Measurements from ENCODE around the gene HSD17B3. TPM values are rescaled to one million over a fixed set of nuclear protein-coding genes. Genes with fewer than 3 reads are reported as not detected.
"Not testable (repeated sequence)": the region's sequence is repeated elsewhere in the genome, so short reads cannot be mapped to it uniquely, and the experiment has no call there.

The HSD17B3 gene
- total RNA-seq, 1 donor from 2014 or later = 1.3 TPM

DNA sequence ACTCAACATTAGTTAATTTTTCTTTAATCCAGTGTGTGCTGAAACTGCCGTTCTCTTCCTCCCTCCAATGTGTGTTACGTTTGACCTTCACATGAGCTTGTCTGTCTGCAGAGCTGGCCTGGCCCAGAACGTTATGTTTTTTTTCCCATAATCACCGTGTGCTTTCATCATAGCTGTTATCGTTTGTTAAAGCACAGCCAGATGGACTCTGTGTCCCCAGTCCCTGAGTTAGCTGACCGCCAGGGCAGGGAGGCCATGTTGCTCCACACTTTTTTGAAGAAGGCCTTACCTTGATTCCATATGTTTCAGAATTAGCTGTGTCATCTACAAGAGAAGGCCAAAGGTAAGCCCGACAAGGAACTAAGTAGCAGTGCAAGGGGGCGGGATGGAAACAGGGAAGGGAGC is 55.7 kb downstream of the HSD17B3 start:
- intact Hi-C loops (cut with DNase I) = no loop called here
- no peak for DNase-seq (ENCODE audit: low spot score)

DNA sequence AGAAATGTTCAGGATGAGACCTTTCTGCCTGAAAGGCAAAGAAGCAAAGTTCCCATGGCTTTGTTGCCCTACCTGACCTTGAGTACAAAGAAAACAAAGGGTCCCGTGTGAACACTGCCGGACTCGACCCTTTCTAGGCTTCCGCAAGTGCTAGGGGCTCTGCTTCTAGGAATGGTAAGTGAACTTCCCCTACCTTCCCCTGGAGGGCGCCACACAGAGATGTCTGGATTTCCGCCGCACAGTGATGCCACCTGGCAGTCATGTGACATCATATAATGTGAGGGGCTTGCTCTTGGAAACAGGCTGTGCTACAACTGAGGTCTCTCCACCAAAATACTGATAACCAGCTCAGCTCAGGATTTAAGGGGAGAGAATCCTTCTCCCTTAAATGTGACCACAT is 56.6 kb downstream of the HSD17B3 start:
- no peak for DNase-seq (ENCODE audit: low spot score)
- intact Hi-C loops (cut with DNase I) = no loop called here

DNA sequence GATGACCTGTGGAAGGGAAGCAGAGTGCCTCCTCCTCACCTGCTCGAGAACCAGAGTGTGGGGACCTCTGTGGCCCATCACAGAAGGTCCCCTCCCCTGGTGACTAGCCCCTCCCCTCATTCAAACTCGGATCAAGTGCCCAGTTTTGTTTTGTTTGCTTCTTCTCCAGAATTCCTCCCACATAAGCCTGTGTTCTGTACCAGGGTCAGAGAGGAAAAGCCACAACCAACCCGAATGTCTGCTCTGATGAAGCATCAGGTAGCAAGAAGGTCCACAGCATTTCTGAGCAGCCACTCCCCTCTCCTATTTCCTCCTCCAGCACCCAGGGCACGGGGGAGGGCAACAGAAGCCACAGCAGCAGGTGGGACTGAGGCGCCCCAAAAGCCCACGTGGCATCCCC is 58.2 kb downstream of the HSD17B3 start:
- no peak for DNase-seq (ENCODE audit: low spot score)
- intact Hi-C loops (cut with DNase I) = no loop called here

DNA sequence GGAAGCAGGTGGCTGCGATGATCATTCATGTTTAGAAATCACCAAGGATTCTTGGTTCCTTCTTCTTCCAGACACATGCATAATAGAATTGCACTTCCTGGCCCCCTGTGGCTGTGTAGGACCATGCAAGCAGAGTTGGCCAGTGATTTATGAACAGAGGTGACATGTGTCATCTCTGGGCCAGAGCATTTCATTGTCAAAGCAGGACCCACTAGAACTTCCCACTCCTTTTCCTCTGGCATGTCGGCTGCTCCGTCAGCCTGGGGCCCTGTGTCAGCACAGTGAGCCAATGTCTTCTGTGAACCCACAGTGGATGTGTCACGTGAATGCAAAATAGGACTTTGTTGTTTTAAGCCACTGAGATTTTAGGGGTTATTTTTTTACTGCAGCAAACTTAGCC is 59.2 kb downstream of the HSD17B3 start:
- intact Hi-C loops (cut with DNase I) = no loop called here
- DNase-seq (ENCODE audit: low spot score) = no peak

DNA sequence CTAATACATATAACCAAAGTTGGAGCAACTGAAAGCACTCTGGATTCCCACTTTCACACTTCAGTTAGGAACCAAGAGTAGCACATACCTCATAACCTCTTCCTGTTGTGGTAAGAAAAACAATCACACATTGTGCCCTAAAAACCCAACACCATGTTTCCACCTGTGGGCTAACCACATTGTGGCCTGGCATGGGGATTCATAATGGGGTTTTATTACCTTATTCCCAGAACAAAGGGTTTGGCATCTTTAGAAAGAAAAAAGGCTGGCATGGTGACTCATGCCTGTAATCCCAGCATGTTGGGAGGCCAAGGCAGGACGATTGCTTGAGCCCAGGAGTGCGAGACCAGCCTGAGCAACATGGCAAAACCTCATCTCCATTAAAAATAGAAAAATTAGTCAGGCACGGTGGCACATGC is 60.6 kb downstream of the HSD17B3 start:
- DNase-seq (ENCODE audit: low spot score) = no peak
- intact Hi-C loops (cut with DNase I) = no loop called here

DNA sequence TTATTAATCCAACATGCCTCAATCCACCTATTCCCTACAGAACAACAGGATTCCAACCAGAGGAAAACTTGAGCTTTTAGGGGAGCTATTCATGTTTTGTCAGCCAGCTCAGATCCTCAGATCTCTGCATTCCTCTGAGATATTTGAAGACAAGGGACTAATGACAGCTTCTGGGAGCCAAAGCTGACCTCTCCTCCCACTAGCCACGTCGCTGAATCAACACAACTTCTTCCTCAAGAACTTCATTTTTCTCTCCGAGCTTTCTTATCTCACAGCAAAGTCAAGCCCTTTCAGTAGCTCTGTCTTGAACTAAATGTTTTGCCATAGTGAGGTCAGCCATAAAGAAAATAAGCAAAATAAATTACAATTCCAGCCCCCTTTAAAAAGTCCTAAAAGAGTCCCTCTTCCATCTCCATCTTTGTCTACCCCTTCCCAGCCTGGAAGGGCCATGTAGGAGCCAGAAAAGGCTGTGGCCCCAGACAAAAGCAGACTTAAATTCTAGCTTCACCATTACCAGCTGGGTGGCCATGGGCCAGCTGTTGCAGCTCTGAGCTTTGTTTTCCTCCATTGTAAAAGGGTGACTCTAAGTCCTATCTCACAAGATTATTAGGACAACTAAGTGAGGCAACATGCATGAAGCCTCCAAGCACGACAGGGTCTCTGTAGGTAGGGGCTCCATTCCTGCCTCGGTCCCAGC is 65.0 kb downstream of the HSD17B3 start:
- no peak for DNase-seq (ENCODE audit: low spot score)
- intact Hi-C loops (cut with DNase I) = no loop called here

DNA sequence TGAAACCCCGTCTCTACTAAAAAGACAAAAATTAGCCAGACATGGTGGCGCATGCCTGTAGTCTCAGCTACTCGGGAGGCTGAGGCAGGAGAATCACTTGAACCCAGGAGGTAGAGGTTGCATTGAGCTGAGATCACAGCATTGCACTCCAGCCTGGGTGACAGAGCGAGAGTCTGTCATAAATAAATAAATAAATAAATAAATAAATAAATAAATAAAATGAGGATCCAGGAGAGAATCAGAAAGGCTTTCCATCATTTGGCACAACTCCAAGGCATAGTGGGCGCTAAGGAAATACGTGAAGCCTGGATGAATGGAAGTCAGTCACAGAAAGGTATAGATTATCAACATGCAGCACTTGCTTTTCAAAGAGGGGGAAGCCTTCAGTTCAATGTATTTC is 65.6 kb downstream of the HSD17B3 start:
- intact Hi-C loops (cut with DNase I); DNase-seq (ENCODE audit: low spot score): not testable (repeated sequence)

DNA sequence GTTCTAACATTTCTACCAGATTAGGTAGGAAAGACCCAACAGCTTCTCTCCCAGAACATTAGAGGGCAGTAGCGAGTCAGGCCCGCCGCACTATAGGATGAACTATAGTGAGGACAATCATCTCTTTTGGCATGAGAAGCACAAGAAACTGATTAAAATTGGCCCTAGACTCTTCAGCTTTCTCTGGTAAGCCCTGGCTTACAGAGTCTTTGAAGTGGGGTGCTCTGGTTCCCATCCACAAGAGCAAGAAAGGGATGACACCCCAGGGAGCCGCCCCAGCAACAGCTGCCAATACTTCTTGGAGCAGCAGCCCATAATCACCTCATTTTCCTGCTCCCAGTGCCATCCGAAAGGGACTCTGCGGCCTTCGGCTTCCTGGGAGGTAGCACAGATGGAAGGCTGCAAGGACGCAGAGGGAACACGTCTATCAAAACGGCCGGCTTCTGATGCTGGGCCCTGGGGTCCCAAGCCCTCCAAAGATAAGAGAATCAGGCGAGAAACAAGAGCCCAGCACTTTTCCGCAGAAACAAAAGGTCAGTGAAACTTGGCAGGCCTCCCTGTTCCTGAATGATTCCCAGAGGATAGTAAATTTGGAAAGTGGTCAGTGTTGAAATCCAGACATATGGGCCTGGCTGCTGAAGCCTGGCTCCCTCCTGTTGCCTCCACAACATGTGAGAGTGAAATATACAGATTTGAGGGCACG is 69.3 kb downstream of the HSD17B3 start:
- intact Hi-C loops (cut with DNase I) = loop anchor here (5.0 kb wide), 1 partner anchor 85 kb away; no protein-coding TSS in a partner anchor
- no peak for DNase-seq (ENCODE audit: low spot score)

DNA sequence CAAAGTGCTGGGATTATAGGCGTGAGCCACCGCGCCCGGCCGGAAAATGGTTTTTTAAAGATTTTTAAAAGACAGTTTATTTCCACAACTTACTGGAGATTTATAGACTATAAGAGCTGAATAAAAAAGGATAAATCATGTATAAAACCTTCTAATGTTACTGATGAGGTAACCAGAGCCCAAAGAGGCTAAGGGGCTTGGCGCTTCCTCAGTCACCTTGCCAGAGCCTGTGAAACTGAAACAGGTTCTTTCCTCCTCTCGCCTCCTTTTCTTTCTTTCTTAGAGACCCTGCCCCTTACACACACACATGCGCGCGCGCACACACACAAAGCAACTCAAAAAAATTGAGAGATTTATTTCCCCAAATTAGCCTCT is 69.8 kb downstream of the HSD17B3 start:
- intact Hi-C loops (cut with DNase I) = loop anchor here (5.0 kb wide), 1 partner anchor 85 kb away; no protein-coding TSS in a partner anchor
- DNase-seq (ENCODE audit: low spot score) = no peak

DNA sequence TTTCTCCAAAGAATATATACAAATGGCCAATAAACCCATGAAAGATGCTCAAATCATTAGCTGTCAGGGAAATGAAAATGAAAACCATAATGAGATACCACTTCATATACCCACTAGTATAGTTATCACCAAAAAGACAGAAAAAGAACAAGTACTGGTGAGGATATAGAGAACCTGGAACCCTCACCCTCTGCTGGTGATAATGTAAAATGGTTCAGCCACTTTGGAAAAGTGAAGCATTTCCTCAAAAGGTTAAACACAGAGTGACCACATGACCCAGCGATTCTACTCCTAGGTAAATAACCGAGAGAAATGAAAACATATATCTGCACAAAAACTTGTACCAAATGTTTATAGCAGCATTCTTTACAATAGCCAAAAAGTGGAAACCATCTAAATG is 72.0 kb downstream of the HSD17B3 start:
- DNase-seq (ENCODE audit: low spot score) = no peak
- intact Hi-C loops (cut with DNase I) = loop anchor here (5.0 kb wide), 1 partner anchor 87 kb away; no protein-coding TSS in a partner anchor

DNA sequence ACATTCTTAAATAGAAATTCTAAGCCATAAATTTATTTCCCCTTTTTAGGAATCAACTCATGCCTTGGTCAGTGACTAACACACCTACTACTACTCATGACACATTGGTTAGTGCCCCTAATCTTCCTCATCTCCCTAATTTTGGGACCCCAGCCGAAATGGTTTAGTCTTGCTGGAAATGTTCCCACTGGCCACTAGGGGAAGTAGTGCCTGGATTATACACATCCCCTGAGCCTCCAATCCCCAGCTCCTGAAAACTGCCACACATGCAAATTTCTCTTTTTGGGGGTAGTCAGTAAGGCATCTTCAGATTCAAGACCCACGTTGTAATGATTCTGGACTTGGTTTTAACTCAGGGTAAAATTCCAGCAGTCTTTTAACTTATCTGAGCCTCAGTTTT is 79.8 kb downstream of the HSD17B3 start:
- no peak for DNase-seq (ENCODE audit: low spot score)
- intact Hi-C loops (cut with DNase I) = no loop called here

DNA sequence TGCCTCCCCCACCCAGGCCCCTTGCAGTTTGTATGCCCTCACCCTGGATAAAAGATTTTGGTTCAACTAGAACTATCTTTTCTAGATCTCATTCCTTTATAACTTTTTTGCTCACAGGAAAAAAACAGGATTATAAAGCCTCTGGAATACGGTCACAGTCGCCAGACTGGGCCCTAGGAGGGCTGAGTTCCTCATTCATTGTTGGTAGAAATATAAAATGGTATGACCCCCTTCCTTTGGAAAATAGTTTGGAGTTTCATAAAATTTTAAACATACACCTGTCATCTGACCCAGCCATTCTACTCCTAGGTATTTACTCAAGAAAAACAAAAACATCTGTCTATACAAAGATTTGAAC is 82.1 kb downstream of the HSD17B3 start:
- no peak for DNase-seq (ENCODE audit: low spot score)
- intact Hi-C loops (cut with DNase I) = loop anchor here (10.0 kb wide), 1 partner anchor 875 kb away; no protein-coding TSS in a partner anchor

DNA sequence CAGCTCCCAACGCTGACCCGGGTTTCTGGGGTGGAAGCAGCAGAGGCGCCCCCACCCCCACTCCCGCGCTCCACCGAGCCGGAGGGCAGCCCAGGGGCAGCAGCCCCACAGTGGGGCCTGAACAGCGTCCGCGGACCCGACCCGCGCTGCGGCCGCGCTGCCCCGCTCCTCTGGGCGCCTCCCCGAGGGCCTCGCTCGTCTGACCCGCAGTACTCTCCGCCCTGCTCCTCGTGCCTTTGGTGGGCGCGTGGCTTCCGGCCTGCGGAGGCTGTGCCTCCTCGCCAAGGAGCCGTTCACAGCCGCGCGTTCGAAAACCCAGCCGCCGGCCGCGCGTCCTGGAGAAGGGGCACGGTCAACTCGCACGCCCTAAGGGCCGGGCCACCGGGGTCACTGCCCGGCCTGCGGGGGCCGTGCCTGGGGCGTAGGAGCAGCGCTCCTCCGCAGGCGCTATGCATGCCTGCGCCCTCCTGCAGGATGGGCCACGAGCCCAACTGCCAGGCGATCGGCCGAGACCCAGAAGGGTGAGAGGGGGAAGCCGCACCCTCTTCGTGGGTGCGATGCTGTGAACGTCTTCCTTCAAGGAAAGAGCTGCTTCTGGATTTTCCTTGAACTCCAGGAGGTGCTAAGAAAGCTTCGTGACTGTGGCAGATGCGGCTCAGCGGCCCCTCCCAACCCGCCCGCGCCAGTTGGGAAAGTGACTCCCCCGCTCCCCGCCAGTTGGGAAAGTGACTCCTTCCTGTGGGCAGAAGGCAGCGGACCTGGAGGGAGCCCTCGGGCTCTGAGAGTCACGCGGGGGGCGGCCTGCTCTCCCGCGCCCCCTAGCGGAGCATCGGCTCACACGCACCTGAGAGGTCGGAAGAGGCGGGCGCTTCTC is 82.7 kb downstream of the HSD17B3 start:
- no peak for DNase-seq (ENCODE audit: low spot score)
- intact Hi-C loops (cut with DNase I) = loop anchor here (10.0 kb wide), 1 partner anchor 874 kb away; no protein-coding TSS in a partner anchor

DNA sequence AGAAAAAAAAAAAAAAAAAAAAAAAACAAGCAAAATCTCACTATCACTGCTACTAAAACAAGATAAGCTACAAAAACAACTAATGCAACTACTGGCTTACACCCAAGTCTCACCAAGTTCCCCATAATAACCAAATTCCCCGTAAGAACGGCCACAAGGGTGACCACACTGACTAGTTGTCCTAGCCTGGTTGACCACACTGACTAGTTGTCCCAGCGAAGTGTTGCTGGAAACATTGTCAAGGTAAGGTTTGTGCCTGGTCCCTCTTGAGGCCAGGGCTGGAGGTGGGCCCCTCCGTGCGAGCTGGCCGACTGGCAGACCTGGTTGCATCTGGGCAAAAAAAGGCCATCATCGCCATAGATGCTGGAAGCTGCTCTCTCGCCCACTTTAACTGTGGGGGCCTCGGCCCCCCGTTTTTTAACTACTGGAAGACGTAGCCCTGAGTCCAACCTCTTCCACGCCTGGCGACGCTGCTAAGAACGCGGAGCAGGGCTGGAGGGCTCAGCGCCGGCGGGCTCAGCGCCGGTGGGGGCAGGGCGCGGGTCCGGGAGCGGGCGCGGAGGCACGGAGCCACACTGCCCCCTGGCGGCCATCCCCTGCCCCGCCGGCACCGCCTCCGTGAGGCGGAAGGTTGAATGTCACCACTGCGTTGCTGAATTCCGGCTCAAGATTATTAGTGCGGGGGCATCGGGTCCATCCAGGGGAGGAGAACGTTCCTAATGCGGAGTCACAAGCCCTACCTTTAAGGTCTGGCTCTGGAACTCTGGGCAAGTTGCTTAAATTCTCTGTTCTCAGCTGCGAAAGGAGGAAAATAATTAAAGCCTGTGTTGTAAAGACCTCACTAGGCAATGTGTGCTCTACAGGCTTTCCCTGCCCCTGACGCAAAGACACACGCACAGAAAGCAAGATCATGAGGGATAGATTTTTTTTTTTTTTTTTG is 84.0 kb downstream of the HSD17B3 start:
- peak; percentile 85 for DNase-seq (ENCODE audit: low spot score)
- intact Hi-C loops (cut with DNase I) = loop anchor here (2.0 to 10.0 kb wide), 2 partner anchors 491 to 873 kb away; no protein-coding TSS in a partner anchor

DNA sequence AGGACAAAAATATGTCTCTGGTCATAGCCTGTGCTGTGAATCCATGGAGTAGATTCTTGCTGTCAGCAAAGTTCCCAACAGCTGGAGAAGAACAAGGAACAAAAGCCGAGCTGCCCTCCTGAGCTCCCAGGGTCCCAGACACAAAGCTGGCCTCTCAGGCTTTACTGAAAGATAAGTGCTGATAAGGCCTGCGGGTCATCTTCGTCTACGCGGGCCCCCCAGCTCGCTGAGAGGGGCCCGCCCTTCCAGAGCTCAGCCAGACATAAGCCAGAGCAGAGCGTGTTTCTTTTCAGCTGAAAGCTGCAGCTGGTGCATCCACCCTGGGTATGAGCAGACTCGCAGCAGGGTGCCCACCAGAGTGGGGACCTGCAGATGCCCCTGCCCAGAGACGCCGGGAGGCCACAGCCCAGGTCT is 84.7 kb downstream of the HSD17B3 start:
- no peak for DNase-seq (ENCODE audit: low spot score)
- intact Hi-C loops (cut with DNase I) = loop anchor here (2.0 to 10.0 kb wide), 2 partner anchors 490 to 872 kb away; no protein-coding TSS in a partner anchor

DNA sequence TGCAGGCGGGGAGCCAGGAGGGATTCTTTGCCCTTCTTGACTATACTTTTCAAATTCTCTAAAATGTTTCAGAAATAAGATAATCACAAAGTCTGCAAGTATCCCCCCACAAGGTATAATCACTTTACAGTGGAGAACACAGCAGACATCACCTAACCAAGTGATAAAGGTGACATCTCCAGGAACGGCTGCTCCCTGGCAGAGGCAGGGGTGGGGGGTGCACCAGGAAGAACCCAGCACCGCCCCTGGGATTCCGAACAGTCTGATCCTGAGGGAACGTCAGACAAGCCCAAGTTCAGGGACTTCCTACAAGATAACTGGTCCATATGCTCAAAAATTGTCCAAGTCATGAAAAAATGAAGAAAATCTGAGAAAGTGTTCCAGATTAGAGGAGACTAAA is 85.4 kb downstream of the HSD17B3 start:
- no peak for DNase-seq (ENCODE audit: low spot score)
- intact Hi-C loops (cut with DNase I) = loop anchor here (2.0 to 10.0 kb wide), 2 partner anchors 490 to 872 kb away; no protein-coding TSS in a partner anchor

DNA sequence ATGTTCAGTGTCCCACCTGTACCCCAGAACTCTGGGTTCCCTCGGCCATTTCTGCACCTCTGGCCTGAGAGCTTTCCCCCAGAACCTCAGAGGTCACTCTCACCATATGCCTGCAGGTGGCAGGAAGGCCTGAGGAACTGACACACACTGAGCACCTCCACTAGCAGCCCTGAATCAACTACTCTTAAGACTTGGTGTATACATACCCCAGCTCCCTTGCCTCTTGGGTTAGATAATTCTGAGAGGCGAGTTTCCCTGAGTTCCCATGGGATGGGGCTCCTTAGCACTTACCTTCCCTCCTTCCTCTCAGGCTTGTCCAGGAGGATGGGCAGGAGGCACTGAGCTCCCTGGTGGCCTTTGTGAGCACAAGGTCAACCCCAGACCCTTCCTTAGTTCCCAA is 86.1 kb downstream of the HSD17B3 start:
- intact Hi-C loops (cut with DNase I) = loop anchor here (2.0 to 10.0 kb wide), 2 partner anchors 489 to 871 kb away; no protein-coding TSS in a partner anchor
- no peak for DNase-seq (ENCODE audit: low spot score)

DNA sequence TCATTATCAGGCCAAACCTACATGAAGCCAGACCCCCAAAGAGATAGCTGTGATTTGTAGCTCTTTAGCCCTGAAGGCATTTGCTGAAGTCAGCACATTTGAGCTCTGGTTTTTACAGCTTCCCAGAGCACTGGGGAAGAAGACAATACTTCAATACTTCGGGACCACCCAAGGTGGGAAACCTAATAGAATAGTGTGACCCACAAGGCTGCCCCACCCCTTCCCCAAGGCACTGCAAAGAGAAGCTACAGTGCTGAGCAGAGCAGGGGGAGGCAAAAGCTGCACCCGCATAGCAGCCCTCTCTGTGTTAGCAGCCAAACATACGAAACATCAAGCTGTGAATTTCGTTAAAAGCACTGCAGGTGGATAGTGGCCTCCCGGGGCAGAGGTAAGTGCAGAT is 87.3 kb downstream of the HSD17B3 start:
- intact Hi-C loops (cut with DNase I) = loop anchor here (10.0 kb wide), 1 partner anchor 870 kb away; no protein-coding TSS in a partner anchor
- DNase-seq (ENCODE audit: low spot score) = no peak

Data from cardiac septum (tissue), 1 donor.